HG03575 (cell line): ENCODE data around the gene SLC2A13.

Source experiments
- ATAC-seq: cut with Tn5 transposase; IDR thresholded peaks from one replicate; pipeline ENCODE4 v1.9.1; 2021; ENCODE audit not compliant: unreplicated experiment, insufficient number of reproducible peaks, low FRiP score; ENCODE audit errors: extremely low read depth

The SLC2A13 gene

GRCh38 chr12:40107098-40107802 is 1.4 kb upstream of the SLC2A13 start:
- peak; percentile 30 for ATAC-seq

- ATAC-seq: no peak
Observed at GRCh38 chr12:40106655-40107054, 774 bp upstream of the SLC2A13 start.

- no peak for ATAC-seq
Observed at GRCh38 chr12:40106202-40106533, 287 bp upstream of the SLC2A13 start.

GRCh38 chr12:40105265-40105514 is 691 bp downstream of the SLC2A13 start:
- ATAC-seq: no peak

GRCh38 chr12:40104461-40105264 is 1.2 kb downstream of the SLC2A13 start:
- no peak for ATAC-seq

- ATAC-seq: no peak
Observed at GRCh38 chr12:40103043-40103442, 2.8 kb downstream of the SLC2A13 start.

- no peak for ATAC-seq
Observed at GRCh38 chr12:40101747-40102146, 4.1 kb downstream of the SLC2A13 start.

GRCh38 chr12:40099423-40099853 is 6.4 kb downstream of the SLC2A13 start:
- ATAC-seq: no peak

- ATAC-seq: no peak
Observed at GRCh38 chr12:40098406-40099145, 7.3 kb downstream of the SLC2A13 start.

- no peak for ATAC-seq
Observed at GRCh38 chr12:40093512-40093911, 12.4 kb downstream of the SLC2A13 start.

- ATAC-seq: no peak
Observed at GRCh38 chr12:40086471-40086870, 19.4 kb downstream of the SLC2A13 start.

GRCh38 chr12:40078266-40078665 is 27.6 kb downstream of the SLC2A13 start:
- no peak for ATAC-seq

GRCh38 chr12:40075458-40075857 is 30.4 kb downstream of the SLC2A13 start:
- ATAC-seq: no peak

- ATAC-seq: no peak
Observed at GRCh38 chr12:40068416-40068815, 37.5 kb downstream of the SLC2A13 start.

GRCh38 chr12:40065636-40066035 is 40.2 kb downstream of the SLC2A13 start:
- ATAC-seq: no peak

- no peak for ATAC-seq
Observed at GRCh38 chr12:40063414-40063813, 42.5 kb downstream of the SLC2A13 start.

GRCh38 chr12:40058721-40059190 is 47.1 kb downstream of the SLC2A13 start:
- no peak for ATAC-seq

GRCh38 chr12:40056373-40056772 is 49.5 kb downstream of the SLC2A13 start:
- no peak for ATAC-seq

GRCh38 chr12:40055776-40056175 is 50.1 kb downstream of the SLC2A13 start:
- no peak for ATAC-seq

GRCh38 chr12:40055228-40055579 is 50.7 kb downstream of the SLC2A13 start:
- ATAC-seq: no peak
